Kidney glomerular epithelial cell (primary cell): ENCODE data around the gene TINAGL1.

ENCODE experiments used
- DNase-seq: peaks from one replicate; lab custom pipeline; 2025; lab: John Stamatoyannopoulos, UW

The TINAGL1 gene

DNA sequence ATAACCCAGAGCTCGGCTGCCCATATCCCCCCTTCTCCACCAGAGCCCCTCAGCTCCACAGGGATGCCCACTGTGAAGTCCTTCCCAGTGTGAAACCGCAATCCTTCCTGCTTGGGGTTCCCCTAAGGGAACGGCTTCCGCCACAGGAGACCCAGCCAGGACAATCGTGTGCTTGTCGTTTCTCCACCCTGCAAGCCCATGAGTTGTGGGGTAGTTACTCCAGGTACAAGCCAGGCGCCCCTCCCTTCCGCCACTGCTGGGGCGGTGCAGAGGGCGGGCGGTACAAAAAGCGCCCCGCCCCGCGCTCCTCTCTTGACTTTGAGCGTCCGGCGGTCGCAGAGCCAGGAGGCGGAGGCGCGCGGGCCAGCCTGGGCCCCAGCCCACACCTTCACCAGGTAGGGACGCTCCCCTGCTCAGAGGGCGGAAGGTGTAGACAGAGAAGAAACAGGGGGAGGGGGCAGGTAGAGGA, at the start of gene TINAGL1:
TINAGL1 (plus strand) TSS at position 315 of the 469 bp plus-strand sequence. CDS start 634 bp downstream, outside the sequence.
- peak; percentile 46 for DNase-seq

GRCh38 chr1:31529999-31530684, 46.2 kb upstream of the TINAGL1 start:
- DNase-seq, result no peak

- DNase-seq, result no peak
Measured at GRCh38 chr1:31531177-31531999, 44.9 kb upstream of the TINAGL1 start.

DNA sequence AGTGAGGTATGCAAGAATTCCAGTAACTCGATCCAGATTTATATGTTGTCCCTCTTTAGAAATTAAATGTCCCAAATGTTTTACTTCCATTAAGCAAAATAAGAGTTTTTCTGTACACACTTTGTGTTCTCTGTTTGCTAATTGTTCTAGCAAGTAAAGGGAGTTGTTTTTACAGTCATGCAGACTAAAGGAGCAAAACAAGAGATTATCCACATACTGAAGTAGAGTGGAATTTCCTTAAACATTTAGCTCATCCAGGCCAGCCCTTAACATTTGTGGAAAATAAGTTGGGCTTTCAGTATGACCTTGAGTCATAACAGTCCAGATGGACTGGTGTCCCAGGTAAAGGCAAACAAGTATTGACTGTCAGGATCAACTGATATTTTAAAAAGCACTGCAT, 44.1 kb upstream of the TINAGL1 start:
- no peak for DNase-seq

GRCh38 chr1:31535561-31535960, 40.8 kb upstream of the TINAGL1 start:
- no peak for DNase-seq

DNA sequence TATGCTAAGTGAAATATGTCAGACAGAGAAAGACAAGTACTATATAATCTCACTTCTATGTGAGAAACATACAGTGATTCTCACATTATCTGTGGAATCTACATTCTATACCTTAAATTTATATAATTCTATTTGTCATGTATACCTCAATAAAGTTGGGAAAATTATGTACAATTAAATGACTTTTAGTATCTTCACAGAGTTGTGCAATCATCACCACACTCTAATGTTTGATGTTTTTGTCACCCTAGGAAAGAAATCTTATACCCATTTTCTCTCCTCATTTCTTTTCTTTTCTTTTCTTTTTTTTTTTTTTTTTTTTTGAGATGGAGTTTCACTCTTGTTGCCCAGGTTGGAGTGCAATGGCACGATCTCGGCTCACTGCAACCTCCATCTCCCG, 37.0 kb upstream of the TINAGL1 start:
- DNase-seq, result no peak

DNA sequence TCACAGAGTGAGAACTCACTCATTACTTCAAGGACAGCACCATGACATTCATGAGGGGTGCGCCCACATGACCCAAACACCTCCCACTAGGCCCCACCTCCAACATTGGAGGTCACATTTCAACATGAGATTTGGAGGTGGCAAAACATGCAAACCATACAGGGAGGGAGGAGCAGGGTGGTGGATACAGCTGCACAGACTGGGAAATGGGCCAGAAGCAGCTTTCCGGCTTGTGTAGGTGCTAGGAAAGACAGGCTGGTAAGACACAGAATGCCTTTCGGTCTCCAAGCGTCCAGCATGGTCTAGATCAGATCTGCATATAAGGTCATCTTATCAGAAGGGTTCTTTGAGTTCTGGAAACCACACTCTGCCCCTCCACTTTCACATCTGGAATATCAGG, 35.1 kb upstream of the TINAGL1 start:
- DNase-seq, result no peak

- no peak for DNase-seq
Measured at GRCh38 chr1:31545927-31546540, 30.3 kb upstream of the TINAGL1 start.

DNA sequence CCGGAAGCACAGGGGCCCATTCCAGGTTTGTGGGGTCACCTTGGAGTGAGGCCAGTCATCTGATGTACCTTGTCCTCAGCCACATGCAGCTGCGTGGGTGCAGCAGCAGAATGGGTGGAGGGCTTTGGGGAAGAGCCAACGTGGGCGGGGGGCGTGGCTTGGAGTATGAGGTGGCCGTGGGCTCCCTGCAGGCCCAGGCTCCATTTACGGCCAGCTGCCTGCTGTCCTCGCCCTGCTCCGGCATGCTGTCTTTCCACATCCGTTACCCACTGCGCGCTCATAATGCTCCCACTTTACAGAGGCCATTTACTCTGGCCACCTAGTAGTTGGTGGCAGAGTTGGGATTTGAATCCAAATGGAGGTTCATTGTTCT, 27.8 kb upstream of the TINAGL1 start:
- no peak for DNase-seq

GRCh38 chr1:31548907-31549808, 27.2 kb upstream of the TINAGL1 start:
- DNase-seq, result peak; percentile 79

- no peak for DNase-seq
Measured at GRCh38 chr1:31549809-31550620, 26.3 kb upstream of the TINAGL1 start.

- no peak for DNase-seq
Measured at GRCh38 chr1:31551208-31551607, 25.1 kb upstream of the TINAGL1 start.

GRCh38 chr1:31552489-31552888, 23.8 kb upstream of the TINAGL1 start:
- no peak for DNase-seq

DNA sequence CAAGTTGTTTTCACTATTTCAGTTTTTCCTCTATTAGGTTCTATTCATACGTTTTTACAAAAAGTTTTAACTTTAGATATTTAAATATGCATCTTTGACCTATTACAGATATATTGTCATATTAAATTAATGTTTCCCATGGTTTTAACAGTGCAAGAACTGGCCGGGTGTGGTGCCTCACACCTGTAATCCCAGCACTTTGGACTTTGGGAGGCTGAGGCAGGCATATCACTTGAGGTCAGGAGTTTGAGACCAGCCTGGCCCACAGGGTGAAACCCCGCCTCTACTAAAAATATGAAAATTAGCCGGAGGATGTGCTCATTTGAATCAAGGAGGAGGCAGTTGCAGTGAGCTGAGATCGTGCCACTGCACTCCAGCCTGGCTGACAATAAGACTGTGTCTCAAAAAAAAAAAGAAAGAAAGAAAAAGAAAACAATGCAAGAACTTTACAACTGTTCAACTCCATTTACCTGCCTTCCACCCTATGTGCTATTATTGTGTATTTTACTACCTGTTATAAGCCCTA, 19.8 kb upstream of the TINAGL1 start:
- DNase-seq, result no peak

DNA sequence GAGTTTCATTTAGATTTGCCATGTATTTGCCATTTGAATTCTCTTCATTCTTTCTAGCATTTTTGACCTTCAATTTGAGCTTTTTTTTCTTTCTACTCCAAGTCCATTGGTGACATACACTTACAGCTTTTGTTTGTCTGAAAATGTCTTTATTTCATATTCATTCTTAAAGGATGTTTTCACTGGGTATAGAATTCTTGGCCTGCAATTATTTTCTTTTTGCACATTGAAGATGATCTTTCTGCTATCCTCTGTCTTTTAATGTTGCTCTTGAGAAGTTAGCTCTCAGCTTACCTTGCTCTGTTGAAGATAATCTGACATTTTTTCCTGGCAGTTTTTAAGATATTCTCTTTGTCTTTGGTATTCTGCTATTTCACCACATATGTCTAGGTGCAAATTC, 16.6 kb upstream of the TINAGL1 start:
- no peak for DNase-seq

GRCh38 chr1:31560394-31560793, 15.9 kb upstream of the TINAGL1 start:
- no peak for DNase-seq

GRCh38 chr1:31562707-31563360, 13.5 kb upstream of the TINAGL1 start:
- peak; percentile 74 for DNase-seq

- no peak for DNase-seq
Measured at GRCh38 chr1:31564606-31564989, 11.7 kb upstream of the TINAGL1 start.

DNA sequence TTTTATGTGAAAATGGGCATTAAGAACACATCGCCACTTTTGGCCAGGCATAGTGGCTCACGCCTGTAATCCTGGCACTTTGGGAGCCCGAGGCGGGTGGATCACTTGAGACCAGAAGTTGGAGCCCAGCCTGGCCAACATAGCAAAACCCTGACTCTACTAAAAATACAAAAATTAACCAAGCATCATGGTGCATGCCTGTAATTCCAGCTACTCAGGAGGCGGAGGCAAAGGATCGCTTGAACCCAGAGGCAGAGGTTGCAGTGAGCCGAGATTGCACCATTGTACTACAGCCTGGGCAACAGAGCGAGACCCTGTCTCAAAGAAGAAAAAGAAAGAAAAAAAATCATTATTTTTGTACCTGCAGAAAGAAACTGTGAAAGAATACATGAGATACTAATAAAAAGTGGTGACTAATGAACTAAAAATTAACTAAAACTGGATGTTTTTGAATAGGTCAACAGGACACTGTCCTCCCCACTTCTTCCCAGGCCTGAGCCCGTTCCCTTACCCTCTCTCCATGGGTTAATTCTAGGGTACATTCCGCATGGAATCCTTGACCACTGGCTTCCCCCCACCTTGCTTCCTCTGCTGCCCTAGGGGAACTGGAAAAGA, 8.3 kb upstream of the TINAGL1 start:
- peak; percentile 54 for DNase-seq
